Stimulated activated naive CD4-positive, alpha-beta T cell treated with Interleukin-2 at 50 U/mL for 16 hours (primary cell): Measurements from ENCODE around the gene TMEM208.
A peak's percentile ranks its signal among the peaks of the same experiment; 100 is the strongest.

Experiments used
- DNase-seq: peaks from one replicate; lab custom pipeline; 2025; lab: John Stamatoyannopoulos, UW

Gene TMEM208

GRCh38 chr16:67191995-67192681 lies 34.8 kb upstream of the TMEM208 start, which contains the start of gene E2F4:
Gene E2F4, plus strand, starts transcription at chr16:67192155. Its CDS starts 73 bp downstream, at chr16:67192228.
- peak; percentile 83 for DNase-seq

GRCh38 chr16:67192781-67193361 lies 34.1 kb upstream of the TMEM208 start:
- DNase-seq, result no peak

- DNase-seq, result no peak
These were observed 33.4 kb upstream of the TMEM208 start for GRCh38 chr16:67193536-67193935.

- no peak for DNase-seq
These were observed 32.7 kb upstream of the TMEM208 start for GRCh38 chr16:67194260-67194659.

- no peak for DNase-seq
These were observed 31.3 kb upstream of the TMEM208 start for GRCh38 chr16:67195676-67196075.

GRCh38 chr16:67196881-67197280 lies 30.0 kb upstream of the TMEM208 start:
- DNase-seq, result no peak

- no peak for DNase-seq
These were observed 29.2 kb upstream of the TMEM208 start for GRCh38 chr16:67197704-67198103.

- peak; percentile 8 for DNase-seq
These were observed 28.6 kb upstream of the TMEM208 start for GRCh38 chr16:67198238-67198734.

GRCh38 chr16:67199011-67199807 lies 27.7 kb upstream of the TMEM208 start, which contains the start of gene ELMO3:
Gene ELMO3, plus strand, starts transcription at chr16:67199131. Its CDS starts 196 bp downstream, at chr16:67199327.
- no peak for DNase-seq

GRCh38 chr16:67199808-67200198 lies 27.1 kb upstream of the TMEM208 start:
- DNase-seq, result no peak

GRCh38 chr16:67200491-67200890 lies 26.4 kb upstream of the TMEM208 start:
- no peak for DNase-seq

- no peak for DNase-seq
These were observed 25.3 kb upstream of the TMEM208 start for GRCh38 chr16:67201411-67202345.

GRCh38 chr16:67202426-67202825 lies 24.5 kb upstream of the TMEM208 start:
- no peak for DNase-seq

- DNase-seq, result no peak
These were observed 23.9 kb upstream of the TMEM208 start for GRCh38 chr16:67202956-67203493.

GRCh38 chr16:67204076-67204475 lies 22.9 kb upstream of the TMEM208 start:
- no peak for DNase-seq

- no peak for DNase-seq
These were observed 20.6 kb upstream of the TMEM208 start for GRCh38 chr16:67206129-67206837.

- DNase-seq, result no peak
These were observed 20.1 kb upstream of the TMEM208 start for GRCh38 chr16:67206838-67207248.

- DNase-seq, result no peak
These were observed 19.5 kb upstream of the TMEM208 start for GRCh38 chr16:67207249-67208091.

GRCh38 chr16:67208154-67208896 lies 18.6 kb upstream of the TMEM208 start:
- DNase-seq, result no peak
